GM23248 (cell line): ENCODE data around the gene KLK2.

ENCODE experiments used
- EZH2 ChIP-seq: fragments of 200-600 bp; sonication (generic); IDR thresholded peaks from 2 replicates; pipeline ENCODE4 v1.6.1; 2018; ENCODE audit warnings: antibody characterized with exemption, mild to moderate bottlenecking; ENCODE audit not compliant: insufficient read depth, poor library complexity, severe bottlenecking
- EZH2phosphoT487 ChIP-seq: fragments of 200-600 bp; sonication (generic); IDR thresholded peaks from 2 replicates; pipeline ENCODE4 v1.6.1; 2018; ENCODE audit warnings: antibody characterized with exemption, moderate library complexity, mild to moderate bottlenecking, low read depth; ENCODE audit not compliant: insufficient read depth

DNA sequence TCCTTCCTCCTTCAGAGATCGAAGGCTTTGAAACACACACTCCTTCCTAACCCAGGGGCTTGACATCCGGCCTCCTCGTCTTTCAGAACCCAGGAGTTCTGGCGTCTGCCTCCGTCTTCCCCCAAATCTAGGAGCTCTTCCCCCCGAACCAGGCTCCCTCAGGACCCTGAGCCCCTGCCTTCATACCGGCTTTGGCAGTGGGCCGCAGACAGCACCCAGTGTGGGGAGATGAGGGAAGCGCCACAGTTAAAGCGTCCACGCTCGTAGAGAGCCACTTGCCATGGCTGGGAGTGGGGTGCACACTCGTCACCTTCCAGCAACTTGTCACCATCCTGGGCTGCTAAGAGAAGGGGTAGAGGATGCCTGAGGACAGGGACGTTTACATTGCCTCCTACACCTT lies 45.8 kb upstream of the KLK2 start:
- TF ChIP-seq EZH2 (no peak), EZH2phosphoT487 (no peak)
